Common myeloid progenitor, CD34-positive (primary cell): ENCODE measurements around the gene TMEM240.
"Not testable (repeated sequence)": the region's sequence is repeated elsewhere in the genome, so short reads cannot be mapped to it uniquely, and the experiment has no call there.

Source experiments
- CTCF ChIA-PET: fragments of 350-600 bp; sonication (Branson Sonifier 250); formaldehyde crosslinking; loops from one replicate; lab custom pipeline; 2021; ENCODE audit warnings: antibody characterized with exemption; lab: Charles Lee
- POLR2A ChIA-PET: fragments of 350-600 bp; sonication (Branson Sonifier 250); formaldehyde crosslinking; loops from one replicate; lab custom pipeline; 2021; ENCODE audit warnings: antibody characterized with exemption; lab: Charles Lee
- DNase-seq, 3 donors: peaks; one replicate each; pipeline versions ENCODE4 v3.0.0 to v3.0.0-alpha.2; 2013
- H3K27ac ChIP-seq, 2 experiments: 1 replicate in 1 of 2; 2 replicates in 1 of 2; pipeline ENCODE4 v1.7.0; 2013; ENCODE audit warnings: inconsistent platforms in 2 of 2, low read length in 2 of 2, mild to moderate bottlenecking in 2 of 2, low read depth in 1 of 2, moderate library complexity in 1 of 2; ENCODE audit not compliant: severe bottlenecking in 2 of 2, insufficient read depth in 1 of 2, poor library complexity in 1 of 2
- H3K27me3 ChIP-seq, 5 experiments: replicated peaks in 2 of 5; 1 replicate in 3 of 5; 2 replicates in 2 of 5; pipeline versions ENCODE4 v1.6.1 to v1.7.0; 2013; ENCODE audit warnings: low read length in 4 of 5, mild to moderate bottlenecking in 2 of 5, moderate library complexity in 2 of 5, inconsistent platforms in 1 of 5; ENCODE audit not compliant: insufficient read depth in 5 of 5, control insufficient read depth in 4 of 5
- H3K36me3 ChIP-seq, 4 experiments: 1 replicate in 2 of 4; 2 replicates in 2 of 4; pipeline versions ENCODE4 v1.6.1 to v1.7.0; 2013; ENCODE audit warnings: low read length in 3 of 4, control low read depth in 1 of 4, mild to moderate bottlenecking in 1 of 4; ENCODE audit not compliant: control insufficient read depth in 4 of 4, insufficient read depth in 4 of 4
- H3K4me1 ChIP-seq, 4 experiments: 1 replicate in 3 of 4; 2 replicates in 1 of 4; pipeline versions ENCODE4 v1.6.1 to v1.7.1; 2013; ENCODE audit warnings: low read length in 3 of 4, mild to moderate bottlenecking in 3 of 4, control low read depth in 1 of 4, inconsistent platforms in 1 of 4, moderate library complexity in 1 of 4; ENCODE audit not compliant: control insufficient read depth in 4 of 4, insufficient read depth in 4 of 4; ENCODE audit errors: control extremely low read depth in 1 of 4
- H3K4me3 ChIP-seq, 7 experiments: 1 replicate in 4 of 7; 2 replicates in 3 of 7; pipeline versions ENCODE4 v1.5.1 to v1.7.0; 2013; ENCODE audit warnings: mild to moderate bottlenecking in 7 of 7, low read length in 6 of 7, moderate library complexity in 6 of 7, inconsistent platforms in 2 of 7, low read depth in 2 of 7, control low read depth in 1 of 7; ENCODE audit not compliant: insufficient read depth in 4 of 7, control insufficient read depth in 1 of 7; ENCODE audit errors: extremely low read depth in 1 of 7
- H3K9me3 ChIP-seq, 5 experiments: 1 replicate in 4 of 5; 2 replicates in 1 of 5; pipeline versions ENCODE4 v1.6.1 to v1.7.1; 2013; ENCODE audit warnings: low read length in 4 of 5, mild to moderate bottlenecking in 2 of 5, inconsistent platforms in 1 of 5, low read depth in 1 of 5, moderate library complexity in 1 of 5; ENCODE audit not compliant: control insufficient read depth in 4 of 5, insufficient read depth in 2 of 5; ENCODE audit errors: control extremely low read depth in 1 of 5
- WGBS: methylation state at CpG from one replicate; pipeline ENCODE4 v1.1.5; 2013; ENCODE audit not compliant: insufficient coverage; 5-methylcytosine and 5-hydroxymethylcytosine counted together

TMEM240 gene

DNA sequence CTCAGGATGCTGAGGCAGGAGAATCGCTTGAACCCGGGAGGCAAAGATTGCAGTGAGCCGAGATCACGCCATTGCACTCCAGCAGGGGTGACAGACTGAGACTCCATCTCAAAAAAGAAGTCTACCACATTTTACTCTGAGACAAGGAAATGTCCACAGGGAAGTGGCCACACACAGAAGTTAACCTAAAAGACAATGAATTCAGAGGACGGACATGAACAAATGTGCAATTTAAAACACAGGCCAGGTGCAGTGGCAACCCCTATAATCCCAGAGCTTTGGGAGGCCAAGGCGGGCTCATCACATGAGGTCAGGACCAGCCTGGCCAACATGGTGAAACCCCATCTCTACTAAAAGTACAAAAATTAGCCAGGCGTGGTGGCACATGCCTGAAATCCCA is 17.3 kb upstream of the TMEM240 start:
- DNase-seq, H3K4me1 ChIP-seq, H3K4me3 ChIP-seq, H3K27me3 ChIP-seq, POLR2A ChIA-PET, H3K9me3 ChIP-seq, H3K27ac ChIP-seq: not testable (repeated sequence)
- WGBS: 97% methylated on average over 7 of the region's 7 CpGs
- CTCF ChIA-PET: interaction anchor here (0.8 to 1.1 kb wide), 2 partner anchors 8 to 11 kb away, joined by 3 to 4 read pairs; no protein-coding TSS in a partner anchor
- peaks cover 0 to 55% (median 28%) of the 10 kb centered on the region in 4 experiments for H3K36me3 ChIP-seq

DNA sequence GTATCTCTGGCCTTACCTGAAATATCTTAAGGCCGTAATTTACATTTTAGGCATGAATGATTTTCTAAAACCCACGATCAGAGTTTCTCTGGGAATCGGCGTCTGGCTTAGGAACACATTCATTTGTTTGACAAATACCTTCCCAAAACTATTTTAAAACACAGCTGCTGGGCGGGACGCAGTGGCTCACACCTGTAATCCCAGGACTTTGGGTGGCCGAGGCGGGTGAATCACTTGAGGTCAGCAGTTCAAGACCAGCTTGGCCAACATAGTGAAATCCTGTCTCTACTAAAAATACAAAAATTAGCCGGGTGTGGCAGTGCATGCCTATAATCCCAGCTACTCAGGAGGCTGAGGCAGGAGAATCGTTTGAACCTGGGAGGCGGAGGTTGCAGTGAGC is 16.5 kb upstream of the TMEM240 start:
- H3K4me1 ChIP-seq, H3K9me3 ChIP-seq, H3K4me3 ChIP-seq, H3K27ac ChIP-seq, H3K27me3 ChIP-seq, DNase-seq, POLR2A ChIA-PET: not testable (repeated sequence)
- CTCF ChIA-PET: interaction anchor here (0.8 to 1.7 kb wide), 4 partner anchors 9 to 15 kb away, joined by 3 to 8 read pairs (median 4); no protein-coding TSS in a partner anchor
- 96% methylated on average over 7 of the region's 11 CpGs for WGBS
- peaks cover 0 to 52% (median 21%) of the 10 kb centered on the region in 4 experiments for H3K36me3 ChIP-seq

DNA sequence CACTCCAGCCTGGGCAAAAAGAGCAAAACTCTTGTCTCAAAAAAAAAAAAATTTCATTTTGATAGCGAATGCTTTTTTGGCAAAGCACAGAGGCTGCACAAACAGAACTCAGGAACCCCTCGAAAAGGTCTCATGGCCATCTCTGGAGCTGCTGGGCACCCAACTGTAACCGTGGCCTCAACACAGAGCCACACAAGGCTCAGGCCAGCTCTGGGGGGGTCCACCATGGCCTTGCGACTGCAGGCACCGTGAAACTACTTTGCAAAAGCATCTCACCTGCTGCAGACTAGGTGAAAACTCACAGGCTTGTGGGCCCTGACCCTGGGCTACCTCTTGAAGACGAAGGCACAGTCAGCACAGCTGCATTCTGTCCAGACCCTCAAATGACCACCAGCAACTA is 16.1 kb upstream of the TMEM240 start:
- no peak overlapping the region for H3K4me3 ChIP-seq
- no peaks in the 10 kb centered on the region for H3K9me3 ChIP-seq
- ChIA-PET POLR2A (no interaction called here), CTCF (interaction anchor here (1.1 to 1.7 kb wide), 3 partner anchors 9 to 14 kb away, joined by 3 to 8 read pairs (median 4); no protein-coding TSS in a partner anchor)
- no peaks in the 10 kb centered on the region for H3K4me1 ChIP-seq
- DNase-seq: no peak
- 96% methylated on average over 4 of the region's 6 CpGs for WGBS
- peaks cover 0 to 51% (median 17%) of the 10 kb centered on the region in 4 experiments for H3K36me3 ChIP-seq
- no peaks in the 10 kb centered on the region for H3K27me3 ChIP-seq
- no peak overlapping the region for H3K27ac ChIP-seq

DNA sequence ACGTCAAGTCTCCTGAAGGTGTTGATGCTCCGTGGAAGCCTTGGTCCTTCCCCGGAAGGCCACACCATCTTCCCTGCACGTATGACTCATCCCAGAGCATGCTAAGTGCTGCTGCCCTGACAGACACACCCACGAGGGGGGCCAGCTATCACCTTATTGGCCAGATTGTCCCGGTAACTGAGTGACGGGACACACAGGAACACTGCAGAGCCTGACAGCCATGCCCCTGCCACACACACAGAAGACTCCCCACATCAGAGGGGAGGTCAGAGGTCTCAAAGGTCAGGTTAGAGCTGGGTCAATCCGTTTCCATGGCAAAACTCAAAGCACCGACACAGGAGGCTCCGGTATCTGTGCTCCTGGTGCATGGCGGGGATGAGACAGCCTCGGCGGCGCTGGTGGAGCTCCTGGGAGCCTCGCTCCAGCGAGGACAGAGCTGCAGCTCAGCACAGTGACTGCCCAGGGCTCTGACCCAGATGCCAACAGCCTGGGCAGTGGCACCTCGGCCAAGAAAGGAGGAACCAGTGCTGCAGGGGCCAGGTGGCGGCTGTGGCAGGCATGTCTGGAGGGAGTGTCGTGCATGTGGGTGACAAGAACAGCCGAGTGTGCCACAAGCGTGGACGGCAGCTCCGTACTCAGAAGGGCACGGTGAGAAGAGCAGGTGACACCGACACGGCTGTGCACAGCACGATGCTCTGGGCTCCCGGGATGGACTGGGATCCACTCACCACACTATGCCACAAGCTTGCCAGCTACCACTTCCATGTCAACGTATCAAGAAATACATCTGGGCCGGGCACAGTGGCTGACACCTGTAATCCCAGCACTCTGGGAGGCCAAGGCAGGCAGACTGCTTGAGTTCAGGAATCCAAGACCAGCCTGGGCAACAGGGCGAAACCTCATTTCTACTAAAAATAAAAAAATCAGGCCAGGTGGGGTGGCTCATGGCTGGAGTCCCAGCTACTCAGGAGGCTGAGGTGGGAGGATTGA is 14.8 kb upstream of the TMEM240 start:
- Histone ChIP-seq H3K36me3 (peaks cover 0 to 46% (median 13%) of the 10 kb centered on the region in 4 experiments), H3K4me3 (no peak overlapping the region), H3K27ac (no peak overlapping the region), H3K27me3 (no peaks in the 10 kb centered on the region), H3K4me1 (no peaks in the 10 kb centered on the region), H3K9me3 (no peaks in the 10 kb centered on the region)
- ChIA-PET CTCF (interaction anchor here (1.0 to 2.1 kb wide), 5 partner anchors 11 to 56 kb away, joined by 3 to 8 read pairs (median 4); no protein-coding TSS in a partner anchor), POLR2A (no interaction called here)
- WGBS: 98% methylated on average over 29 of the region's 31 CpGs
- no peak for DNase-seq

DNA sequence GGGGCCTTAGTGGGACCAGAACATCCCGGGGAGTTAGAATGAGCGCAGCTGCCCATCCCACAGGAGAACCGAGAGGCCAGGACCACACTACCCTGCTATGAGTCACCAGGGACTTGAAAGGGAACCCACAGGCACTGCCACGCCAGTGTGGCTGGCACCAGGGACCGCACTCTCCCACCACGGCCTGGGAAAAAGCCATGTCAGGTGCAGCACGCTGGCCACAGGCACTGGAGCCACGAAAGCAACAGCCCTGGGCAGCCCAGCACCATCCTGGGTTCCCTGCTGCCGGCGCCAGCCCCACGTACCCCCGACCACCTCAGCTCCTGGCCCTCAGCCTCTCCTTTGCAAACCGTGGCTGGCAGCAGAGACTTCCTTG is 14.1 kb upstream of the TMEM240 start:
- no peaks in the 10 kb centered on the region for H3K4me1 ChIP-seq
- DNase-seq: no peak
- no peaks in the 10 kb centered on the region for H3K27me3 ChIP-seq
- 96% methylated on average over 13 of the region's 13 CpGs for WGBS
- no peak overlapping the region for H3K27ac ChIP-seq
- no peak overlapping the region for H3K4me3 ChIP-seq
- H3K9me3 ChIP-seq: no peaks in the 10 kb centered on the region
- peaks cover 0 to 43% (median 10%) of the 10 kb centered on the region in 4 experiments for H3K36me3 ChIP-seq
- ChIA-PET POLR2A (no interaction called here), CTCF (interaction anchor here (1.2 to 2.1 kb wide), 2 partner anchors 12 to 55 kb away, joined by 4 to 7 read pairs; no protein-coding TSS in a partner anchor)

DNA sequence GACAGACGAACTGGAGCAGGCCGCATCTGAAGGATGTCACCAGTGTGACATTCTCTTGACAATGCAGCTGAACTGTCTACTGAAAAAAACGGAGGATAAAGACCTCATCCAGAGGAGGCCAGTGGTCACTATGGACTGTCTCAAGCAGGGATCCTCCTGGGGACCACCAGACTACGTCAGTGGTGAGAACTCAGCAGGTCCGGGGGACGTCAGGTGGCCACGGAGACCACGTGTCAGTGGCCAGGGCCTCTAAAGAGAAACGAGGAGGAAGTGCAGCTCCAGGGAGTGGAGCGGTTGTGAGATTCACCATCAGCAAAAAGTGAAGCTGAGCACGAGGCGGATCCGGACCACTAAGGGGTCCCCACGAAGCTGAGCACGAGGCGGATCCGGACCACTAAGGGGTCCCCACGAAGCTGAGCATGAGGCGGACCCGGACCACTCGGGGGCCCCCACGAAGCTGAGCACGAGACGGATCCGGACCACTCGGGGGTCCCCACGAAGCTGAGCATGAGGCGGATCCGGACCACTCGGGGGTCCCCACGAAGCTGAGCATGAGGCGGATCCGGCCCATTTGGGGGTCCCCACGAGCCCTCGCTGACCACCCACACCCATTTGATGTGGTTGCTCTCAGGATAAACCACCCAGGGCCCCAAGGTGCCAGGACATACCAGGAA is 13.5 kb upstream of the TMEM240 start:
- ChIA-PET POLR2A (no interaction called here), CTCF (interaction anchor here (1.2 to 2.1 kb wide), 2 partner anchors 12 to 56 kb away, joined by 4 to 7 read pairs; no protein-coding TSS in a partner anchor)
- Histone ChIP-seq H3K4me3 (no peak overlapping the region), H3K27ac (no peak overlapping the region), H3K9me3 (no peaks in the 10 kb centered on the region), H3K27me3 (no peaks in the 10 kb centered on the region), H3K36me3 (peaks cover 0 to 39% (median 9%) of the 10 kb centered on the region in 4 experiments), H3K4me1 (no peaks in the 10 kb centered on the region)
- no peak for DNase-seq
- WGBS: 94% methylated on average over 35 of the region's 35 CpGs
